Activated CD4-positive, alpha-beta memory T cell treated with anti-CD3 and anti-CD28 coated beads, Interleukin-2, amount 10 ng/mL, durations not matched to agents 7 days and 5 days (primary cell): Measurements from ENCODE around the gene OR52E5. TPM values are rescaled to one million over a fixed set of nuclear protein-coding genes. Genes with fewer than 3 reads are reported as not detected.

Experiments used
- CTCF ChIA-PET: fragments of 350-600 bp; sonication (Branson Sonifier 250); formaldehyde crosslinking; loops from one replicate; lab custom pipeline; 2021; ENCODE audit warnings: antibody characterized with exemption, inconsistent platforms; lab: Charles Lee
- POLR2A ChIA-PET: fragments of 350-600 bp; sonication (Branson Sonifier 250); formaldehyde crosslinking; loops from one replicate; lab custom pipeline; 2021; ENCODE audit warnings: antibody characterized with exemption; lab: Charles Lee
- DNase-seq: peaks from one replicate; pipeline ENCODE4 v3.0.0-alpha.2; 2020
- H3K27ac Mint-ChIP-seq: one replicate; pipeline ENCODE4 v1.8.0; 2021; ENCODE audit warnings: mild to moderate bottlenecking, mixed read lengths
- H3K27me3 Mint-ChIP-seq: one replicate; pipeline ENCODE4 v1.8.0; 2021; ENCODE audit warnings: mixed read lengths
- H3K36me3 Mint-ChIP-seq: one replicate; pipeline ENCODE4 v1.8.0; 2021; ENCODE audit warnings: low read depth, mixed read lengths
- H3K4me1 Mint-ChIP-seq: one replicate; pipeline ENCODE4 v1.8.0; 2021; ENCODE audit warnings: mixed read lengths
- H3K4me3 Mint-ChIP-seq: one replicate; pipeline ENCODE4 v1.8.0; 2021; ENCODE audit warnings: mild to moderate bottlenecking, mixed read lengths
- H3K9me3 Mint-ChIP-seq: one replicate; pipeline ENCODE4 v1.8.0; 2021; ENCODE audit warnings: mixed read lengths
- total RNA-seq, 2 experiments: library from RNA; stranded (reverse); gene quantifications; one replicate each; pipeline ENCODE4 v1.2.3, GENCODE V29; 2021

Gene OR52E5
- total RNA-seq: not detected

DNA sequence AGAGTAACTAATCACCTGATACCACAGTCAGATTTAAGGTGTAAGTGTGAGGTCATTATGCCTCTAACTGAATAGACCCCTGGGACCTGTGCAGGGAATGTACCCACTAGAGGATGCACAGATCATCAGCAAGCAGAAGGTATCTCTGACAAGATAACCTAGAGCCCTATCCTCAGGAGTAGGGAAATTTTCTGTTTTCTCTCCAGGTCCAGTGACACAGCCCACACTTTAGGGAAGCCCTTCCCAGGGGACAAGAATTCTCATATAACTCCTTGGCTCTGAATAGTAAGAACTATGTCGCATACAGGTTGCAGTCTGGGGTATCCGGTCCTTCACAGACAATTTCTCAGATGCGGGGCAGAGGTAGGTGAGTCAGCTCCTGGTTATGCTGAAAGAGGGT, at the start of gene OR52E5:
OR52E5 (plus strand) TSS at position 301 of the 400 bp plus-strand sequence. CDS start 7,569 bp downstream, outside the sequence.
- POLR2A ChIA-PET: no interaction called here
- no peaks in the 10 kb centered on the region for H3K9me3 Mint-ChIP-seq

DNA sequence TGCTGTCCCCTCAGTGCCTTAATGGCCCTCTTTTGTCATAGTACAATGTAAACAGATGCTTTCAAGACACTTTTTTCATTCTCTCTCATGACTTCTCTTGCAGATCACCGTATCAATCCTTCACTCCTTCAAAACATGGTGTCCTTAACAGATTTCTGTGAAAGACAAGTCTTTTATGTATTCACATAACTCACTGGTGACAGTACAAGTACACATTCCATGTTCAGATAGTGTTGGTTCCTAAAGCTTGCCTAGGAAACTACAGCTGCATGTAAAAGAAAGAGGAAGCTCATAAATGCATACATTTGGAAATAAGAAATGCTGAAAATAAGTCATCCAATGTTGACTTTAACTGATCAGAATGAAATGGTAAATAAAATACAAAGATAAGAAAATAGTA, 46.3 kb upstream of the OR52E5 start:
- DNase-seq: no peak
- H3K4me1 Mint-ChIP-seq: no peaks in the 10 kb centered on the region
- ChIA-PET POLR2A (no interaction called here), CTCF (no interaction called here)
- H3K27ac Mint-ChIP-seq: no peak overlapping the region
- no peaks in the 10 kb centered on the region for H3K36me3 Mint-ChIP-seq
- peaks cover under 1% of the 10 kb centered on the region for H3K27me3 Mint-ChIP-seq
- no peaks in the 10 kb centered on the region for H3K9me3 Mint-ChIP-seq
- H3K4me3 Mint-ChIP-seq: no peak overlapping the region

More for the DNA sequence above, at the start of gene OR52E5:
- Mint-ChIP-seq H3K27ac (no peak within 1 kb of the TSS), H3K4me1 (no peaks in the 10 kb centered on the region), H3K36me3 (no peaks in the 10 kb centered on the region), H3K27me3 (peaks cover 2% of the 10 kb centered on the region), H3K4me3 (no peak within 1 kb of the TSS)
- CTCF ChIA-PET: no interaction called here
- DNase-seq: no peak

- DNase-seq: no peak
- CTCF ChIA-PET: interaction anchor here (0.7 kb wide), 2 partner anchors 103 to 141 kb away, joined by 3 read pairs; no protein-coding TSS in a partner anchor
- Mint-ChIP-seq H3K36me3 (no peaks in the 10 kb centered on the region), H3K27me3 (peaks cover 5% of the 10 kb centered on the region), H3K27ac (no peak overlapping the region), H3K4me3 (no peak overlapping the region), H3K4me1 (no peaks in the 10 kb centered on the region), H3K9me3 (no peaks in the 10 kb centered on the region)
- POLR2A ChIA-PET: no interaction called here
Observed at GRCh38 chr11:5847711-5848110, 45.3 kb upstream of the OR52E5 start.

GRCh38 chr11:5851002-5851401, 42.0 kb upstream of the OR52E5 start:
- H3K36me3 Mint-ChIP-seq: no peaks in the 10 kb centered on the region
- H3K4me3 Mint-ChIP-seq: no peak overlapping the region
- no peak overlapping the region for H3K27ac Mint-ChIP-seq
- H3K4me1 Mint-ChIP-seq: no peaks in the 10 kb centered on the region
- ChIA-PET CTCF (no interaction called here), POLR2A (no interaction called here)
- no peak for DNase-seq
- H3K9me3 Mint-ChIP-seq: no peaks in the 10 kb centered on the region
- H3K27me3 Mint-ChIP-seq: peaks cover 5% of the 10 kb centered on the region

DNA sequence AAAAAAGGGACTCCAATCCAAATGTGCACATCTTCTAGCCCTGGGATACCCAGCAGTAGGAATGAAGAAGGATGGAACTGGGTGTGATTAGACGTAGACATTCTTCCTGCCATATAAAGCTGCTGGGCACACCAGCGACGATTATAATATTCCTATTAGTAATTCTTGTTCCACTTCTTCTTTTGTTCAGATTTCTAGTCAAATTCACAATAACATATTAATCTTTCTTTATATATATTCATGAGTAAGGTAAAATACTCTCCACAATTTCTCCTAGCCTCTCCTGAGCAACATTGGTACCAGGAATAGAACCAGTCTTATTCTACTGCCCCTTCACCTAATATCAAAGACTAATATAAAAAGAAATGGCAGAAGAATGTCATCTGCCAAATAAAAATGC, 35.4 kb upstream of the OR52E5 start, which contains the start of gene OR52E8:
OR52E8 (minus strand) TSS at position 101 of the 400 bp plus-strand sequence; CDS start at position 101, 0 bp downstream.
- no peak within 1 kb of the TSS for H3K4me3 Mint-ChIP-seq
- no peaks in the 10 kb centered on the region for H3K4me1 Mint-ChIP-seq
- ChIA-PET CTCF (no interaction called here), POLR2A (no interaction called here)
- no peaks in the 10 kb centered on the region for H3K27me3 Mint-ChIP-seq
- no peak for DNase-seq
- H3K27ac Mint-ChIP-seq: no peak within 1 kb of the TSS
- H3K36me3 Mint-ChIP-seq: no peaks in the 10 kb centered on the region
- H3K9me3 Mint-ChIP-seq: no peaks in the 10 kb centered on the region

DNA sequence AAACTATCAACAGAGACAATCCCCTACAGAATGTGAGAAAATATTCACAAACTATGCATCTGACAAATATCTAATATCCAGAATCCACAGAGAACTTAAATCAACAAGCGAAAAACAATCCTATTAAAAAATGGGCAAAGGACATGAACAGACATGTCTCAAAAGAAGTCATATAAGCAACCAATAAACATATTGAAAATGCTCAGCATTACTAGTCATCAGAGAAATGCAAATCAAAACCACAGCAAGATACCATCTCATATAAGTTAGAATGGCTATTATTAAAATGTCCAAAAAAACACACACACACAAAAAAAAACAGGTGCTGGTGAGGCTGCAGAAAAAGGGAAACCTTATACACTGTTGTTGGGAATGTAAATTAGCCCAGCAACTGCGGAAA, 27.2 kb upstream of the OR52E5 start:
- Mint-ChIP-seq H3K27me3 (peaks cover 2% of the 10 kb centered on the region), H3K27ac (no peak overlapping the region), H3K4me3 (no peak overlapping the region), H3K4me1 (no peaks in the 10 kb centered on the region), H3K9me3 (no peaks in the 10 kb centered on the region), H3K36me3 (no peaks in the 10 kb centered on the region)
- ChIA-PET CTCF (no interaction called here), POLR2A (no interaction called here)
- no peak for DNase-seq

DNA sequence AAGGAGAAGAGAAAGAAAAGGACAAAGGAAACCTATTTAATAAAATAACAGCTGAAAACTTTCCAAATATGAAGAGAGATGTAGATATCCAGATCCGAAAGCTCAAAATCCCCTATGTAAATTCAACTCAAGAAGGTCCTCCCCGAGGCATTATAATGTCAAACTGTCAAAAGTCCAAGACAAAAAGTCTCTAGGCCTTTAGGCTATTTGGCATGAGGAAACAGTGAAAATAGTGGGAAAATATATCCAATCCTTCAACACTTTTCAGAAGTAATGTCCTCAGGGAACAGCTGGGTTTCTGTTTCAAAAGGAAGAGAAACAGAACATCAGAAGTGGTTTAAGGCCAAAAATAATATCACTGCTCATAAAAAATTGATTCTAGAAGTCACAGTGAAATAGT, 14.4 kb upstream of the OR52E5 start:
- H3K4me1 Mint-ChIP-seq: no peaks in the 10 kb centered on the region
- H3K36me3 Mint-ChIP-seq: no peaks in the 10 kb centered on the region
- H3K9me3 Mint-ChIP-seq: no peaks in the 10 kb centered on the region
- CTCF ChIA-PET: no interaction called here
- POLR2A ChIA-PET: no interaction called here
- H3K27ac Mint-ChIP-seq: no peak overlapping the region
- DNase-seq: no peak
- peaks cover 5% of the 10 kb centered on the region for H3K27me3 Mint-ChIP-seq
- H3K4me3 Mint-ChIP-seq: no peak overlapping the region

GRCh38 chr11:5880329-5880728, 12.7 kb upstream of the OR52E5 start, which contains the start of gene OR52E4:
TSS of gene OR52E4 (plus strand) at chr11:5880629. CDS start at chr11:5884293, 3,664 bp downstream.
- POLR2A ChIA-PET: no interaction called here
- no peak within 1 kb of the TSS for H3K4me3 Mint-ChIP-seq
- H3K27me3 Mint-ChIP-seq: peaks cover 6% of the 10 kb centered on the region
- CTCF ChIA-PET: no interaction called here
- no peak for DNase-seq
- no peaks in the 10 kb centered on the region for H3K4me1 Mint-ChIP-seq
- H3K9me3 Mint-ChIP-seq: no peaks in the 10 kb centered on the region
- no peak within 1 kb of the TSS for H3K27ac Mint-ChIP-seq
- H3K36me3 Mint-ChIP-seq: no peaks in the 10 kb centered on the region

DNA sequence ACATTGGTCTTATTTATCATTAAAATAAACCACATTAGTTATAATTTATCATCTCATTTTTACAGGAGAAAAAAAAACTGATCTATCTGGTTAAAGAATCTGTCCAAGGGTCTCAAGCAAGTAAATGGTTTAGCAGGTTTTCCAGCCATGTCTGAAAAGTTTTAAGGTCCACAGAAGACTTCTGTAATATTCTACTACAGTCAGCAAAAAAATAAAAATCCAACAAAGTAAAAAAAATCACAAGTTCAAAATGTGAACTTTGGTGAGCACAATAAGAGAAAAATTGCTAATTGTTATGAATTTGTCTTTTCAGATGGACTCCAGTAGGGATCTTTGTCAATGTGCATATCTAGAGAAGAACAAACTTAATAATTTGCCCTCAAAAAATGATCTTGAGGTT, 11.3 kb upstream of the OR52E5 start:
- peaks cover 6% of the 10 kb centered on the region for H3K27me3 Mint-ChIP-seq
- CTCF ChIA-PET: no interaction called here
- H3K36me3 Mint-ChIP-seq: no peaks in the 10 kb centered on the region

DNA sequence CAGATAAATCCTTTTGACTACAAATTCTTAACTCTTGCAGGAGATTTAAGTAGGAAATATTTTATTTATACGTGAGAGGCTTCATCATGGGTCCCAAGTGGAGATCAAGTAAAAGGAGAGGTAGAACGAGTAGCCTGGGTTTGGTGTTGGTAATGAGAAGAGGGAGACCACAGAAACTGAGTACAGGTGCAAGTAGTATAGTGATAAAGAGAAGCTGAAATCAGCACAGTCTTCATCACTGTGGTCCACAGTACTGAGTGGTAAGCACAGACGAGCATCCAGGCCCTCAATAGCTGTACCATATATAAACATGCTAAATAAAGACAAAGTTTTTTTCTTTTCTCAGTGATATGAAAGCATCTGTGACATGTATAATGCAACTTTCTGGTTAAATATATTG, 5.8 kb upstream of the OR52E5 start:
- CTCF ChIA-PET: no interaction called here
- H3K36me3 Mint-ChIP-seq: no peaks in the 10 kb centered on the region
- POLR2A ChIA-PET: no interaction called here

More for the DNA sequence above, 11.3 kb upstream of the OR52E5 start:
- H3K9me3 Mint-ChIP-seq: no peaks in the 10 kb centered on the region
- no peak overlapping the region for H3K27ac Mint-ChIP-seq
- POLR2A ChIA-PET: no interaction called here
- H3K4me1 Mint-ChIP-seq: no peaks in the 10 kb centered on the region
- H3K4me3 Mint-ChIP-seq: no peak overlapping the region
- no peak for DNase-seq

GRCh38 chr11:5887661-5888060, 5.3 kb upstream of the OR52E5 start:
- ChIA-PET POLR2A (no interaction called here), CTCF (no interaction called here)
- no peak overlapping the region for H3K27ac Mint-ChIP-seq
- no peak for DNase-seq
- no peak overlapping the region for H3K4me3 Mint-ChIP-seq
- no peaks in the 10 kb centered on the region for H3K4me1 Mint-ChIP-seq
- no peaks in the 10 kb centered on the region for H3K9me3 Mint-ChIP-seq
- H3K27me3 Mint-ChIP-seq: peaks cover 4% of the 10 kb centered on the region
- no peaks in the 10 kb centered on the region for H3K36me3 Mint-ChIP-seq

More for the DNA sequence above, 5.8 kb upstream of the OR52E5 start:
- Mint-ChIP-seq H3K27me3 (peaks cover 9% of the 10 kb centered on the region), H3K27ac (no peak overlapping the region), H3K4me3 (no peak overlapping the region), H3K4me1 (no peaks in the 10 kb centered on the region), H3K9me3 (no peaks in the 10 kb centered on the region)
- DNase-seq: no peak

GRCh38 chr11:5891216-5891800, 1.7 kb upstream of the OR52E5 start:
- H3K4me3 Mint-ChIP-seq: no peak overlapping the region
- CTCF ChIA-PET: interaction anchor here (0.8 to 1.2 kb wide), 5 partner anchors 9 to 460 kb away, joined by 3 to 6 read pairs (median 4); partner anchors contain the start of gene OR52N2
- no peak for DNase-seq
- POLR2A ChIA-PET: no interaction called here
- H3K27ac Mint-ChIP-seq: no peak overlapping the region
- peaks cover 2% of the 10 kb centered on the region for H3K27me3 Mint-ChIP-seq
- H3K36me3 Mint-ChIP-seq: no peaks in the 10 kb centered on the region
- H3K9me3 Mint-ChIP-seq: no peaks in the 10 kb centered on the region
- H3K4me1 Mint-ChIP-seq: no peaks in the 10 kb centered on the region

- H3K4me3 Mint-ChIP-seq: no peak overlapping the region
- DNase-seq: no peak
Observed at GRCh38 chr11:5899534-5899933, 6.5 kb downstream of the OR52E5 start.

DNA sequence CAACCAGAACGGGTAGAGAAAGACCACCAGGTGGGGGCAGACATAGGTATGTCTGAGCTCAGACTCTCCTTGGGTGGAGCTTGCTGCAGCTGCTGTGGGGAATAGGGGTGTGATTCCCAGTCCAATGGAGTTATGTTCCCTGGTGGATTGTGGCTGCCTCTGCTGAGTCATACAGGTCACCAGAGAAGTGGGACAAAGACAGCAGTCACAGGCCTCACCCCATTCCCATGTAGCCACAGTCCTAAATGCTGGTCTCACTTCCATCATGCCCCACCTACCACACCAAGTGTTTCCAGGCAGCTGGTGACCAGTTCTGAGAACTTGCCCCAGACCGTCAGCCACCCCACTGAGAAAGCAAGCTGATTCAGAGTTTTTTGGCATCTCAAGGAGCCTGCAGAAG, 17.5 kb downstream of the OR52E5 start:
- DNase-seq: no peak
- ChIA-PET POLR2A (no interaction called here), CTCF (no interaction called here)
- Mint-ChIP-seq H3K27me3 (no peaks in the 10 kb centered on the region), H3K4me3 (no peak overlapping the region), H3K4me1 (no peaks in the 10 kb centered on the region), H3K36me3 (no peaks in the 10 kb centered on the region), H3K9me3 (peaks cover under 1% of the 10 kb centered on the region), H3K27ac (no peak overlapping the region)

More at GRCh38 chr11:5899534-5899933, 6.5 kb downstream of the OR52E5 start:
- ChIA-PET CTCF (no interaction called here), POLR2A (no interaction called here)
- Mint-ChIP-seq H3K36me3 (no peaks in the 10 kb centered on the region), H3K27me3 (no peaks in the 10 kb centered on the region), H3K9me3 (no peaks in the 10 kb centered on the region), H3K4me1 (no peaks in the 10 kb centered on the region), H3K27ac (no peak overlapping the region)
